Measurements from ENCODE around the gene CFAP126. TPM values are rescaled to one million over a fixed set of nuclear protein-coding genes. Genes with fewer than 3 reads are reported as not detected.
"Not testable (repeated sequence)": the region's sequence is repeated elsewhere in the genome, so short reads cannot be mapped to it uniquely, and the experiment has no call there.

Gene CFAP126
- total RNA-seq, 4 donors from 2014 or later = not detected

DNA sequence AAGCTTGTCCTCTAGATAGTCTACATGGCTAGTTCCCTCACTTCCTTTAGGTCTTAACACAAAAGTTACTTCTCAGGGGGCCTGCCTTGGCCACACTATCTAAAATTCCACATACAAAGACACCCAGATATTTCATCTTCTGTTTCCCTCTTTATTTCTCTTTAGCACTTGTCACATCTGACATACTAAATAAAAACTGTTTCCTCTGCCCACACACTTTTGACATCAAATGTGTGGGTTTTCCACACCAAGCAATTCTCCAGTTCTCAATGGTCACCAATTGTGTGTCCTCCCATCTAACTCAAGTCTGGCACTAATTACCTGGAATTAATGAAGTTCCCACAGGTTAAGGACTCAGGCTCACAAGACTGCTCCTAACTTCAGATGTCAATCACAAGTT lies 25.5 kb upstream of the CFAP126 start:
- no peak overlapping the region for H3K27ac ChIP-seq
- no peaks in the 10 kb centered on the region for H3K27me3 ChIP-seq
- DNase-seq = no peak
- H3K9me3 ChIP-seq = no peaks in the 10 kb centered on the region
- TF ChIP-seq POLR2A (IDR thresholded peaks at IDR 0.05) = no peak
- TF ChIP-seq, protein P1, sequence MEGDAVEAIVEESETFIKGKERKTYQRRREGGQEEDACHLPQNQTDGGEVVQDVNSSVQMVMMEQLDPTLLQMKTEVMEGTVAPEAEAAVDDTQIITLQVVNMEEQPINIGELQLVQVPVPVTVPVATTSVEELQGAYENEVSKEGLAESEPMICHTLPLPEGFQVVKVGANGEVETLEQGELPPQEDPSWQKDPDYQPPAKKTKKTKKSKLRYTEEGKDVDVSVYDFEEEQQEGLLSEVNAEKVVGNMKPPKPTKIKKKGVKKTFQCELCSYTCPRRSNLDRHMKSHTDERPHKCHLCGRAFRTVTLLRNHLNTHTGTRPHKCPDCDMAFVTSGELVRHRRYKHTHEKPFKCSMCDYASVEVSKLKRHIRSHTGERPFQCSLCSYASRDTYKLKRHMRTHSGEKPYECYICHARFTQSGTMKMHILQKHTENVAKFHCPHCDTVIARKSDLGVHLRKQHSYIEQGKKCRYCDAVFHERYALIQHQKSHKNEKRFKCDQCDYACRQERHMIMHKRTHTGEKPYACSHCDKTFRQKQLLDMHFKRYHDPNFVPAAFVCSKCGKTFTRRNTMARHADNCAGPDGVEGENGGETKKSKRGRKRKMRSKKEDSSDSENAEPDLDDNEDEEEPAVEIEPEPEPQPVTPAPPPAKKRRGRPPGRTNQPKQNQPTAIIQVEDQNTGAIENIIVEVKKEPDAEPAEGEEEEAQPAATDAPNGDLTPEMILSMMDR (IDR thresholded peaks at IDR 0.05) = no peak
- no peaks in the 10 kb centered on the region for H3K36me3 ChIP-seq
- intact Hi-C loops (cut with DNase I) = no loop called here
- H3K4me3 ChIP-seq = no peak overlapping the region
- H3K4me1 ChIP-seq = peaks cover 0 to 28% (median 8%) of the 10 kb centered on the region in 3 donors

GRCh38 chr1:161391611-161392010 lies 23.9 kb upstream of the CFAP126 start:
- DNase-seq = no peak
- WGBS, 2 donors = 88 to 93% methylated on average over 8 of the region's 8 CpGs
- H3K9me3 ChIP-seq = no peaks in the 10 kb centered on the region
- intact Hi-C loops (cut with DNase I) = no loop called here
- H3K36me3 ChIP-seq = no peaks in the 10 kb centered on the region
- H3K27me3 ChIP-seq = no peaks in the 10 kb centered on the region
- TF ChIP-seq, protein P1 (IDR thresholded peaks at IDR 0.05) = no peak
- no peak for TF ChIP-seq POLR2A (IDR thresholded peaks at IDR 0.05)
- H3K27ac ChIP-seq = no peak overlapping the region
- H3K4me1 ChIP-seq = peaks cover 0 to 26% (median 8%) of the 10 kb centered on the region in 3 donors
- no peak overlapping the region for H3K4me3 ChIP-seq

GRCh38 chr1:161391136-161391535 lies 23.5 kb upstream of the CFAP126 start:
- intact Hi-C loops (cut with DNase I); DNase-seq; H3K36me3 ChIP-seq; H3K9me3 ChIP-seq; H3K27me3 ChIP-seq: not testable (repeated sequence)
- Histone ChIP-seq H3K4me3 (peak overlapping the region in 1 of 4 donors; percentile 83), H3K27ac (peak overlapping the region in 1 of 4 donors; percentile 94), H3K4me1 (peaks cover 0 to 30% (median 8%) of the 10 kb centered on the region in 3 donors)
- 71 to 75% methylated on average over 6 to 7 of the region's 7 CpGs for WGBS, 2 donors

GRCh38 chr1:161390559-161390858 lies 22.8 kb upstream of the CFAP126 start:
- WGBS, 2 donors = 3 to 4% methylated on average over 9 to 12 of the region's 13 CpGs
- no peaks in the 10 kb centered on the region for H3K27me3 ChIP-seq
- H3K27ac ChIP-seq = peak overlapping the region; percentile 86 to 99 (median 96)
- H3K4me3 ChIP-seq = peak overlapping the region; percentile 51 to 83 (median 69)
- H3K36me3 ChIP-seq = no peaks in the 10 kb centered on the region
- H3K9me3 ChIP-seq = no peaks in the 10 kb centered on the region
- TF ChIP-seq, protein P1 (IDR thresholded peaks at IDR 0.05) = no peak
- TF ChIP-seq POLR2A (IDR thresholded peaks at IDR 0.05) = no peak
- intact Hi-C loops (cut with DNase I) = no loop called here
- DNase-seq = no peak
- peaks cover 0 to 37% (median 8%) of the 10 kb centered on the region in 3 donors for H3K4me1 ChIP-seq

- DNase-seq = peak; percentile 99
- intact Hi-C loops (cut with DNase I) = no loop called here
- Histone ChIP-seq H3K36me3 (no peaks in the 10 kb centered on the region), H3K4me3 (peak overlapping the region; percentile 51 to 83 (median 69)), H3K4me1 (peaks cover 0 to 40% (median 8%) of the 10 kb centered on the region in 3 donors), H3K27ac (peak overlapping the region; percentile 94 to 99 (median 96)), H3K9me3 (no peaks in the 10 kb centered on the region), H3K27me3 (no peaks in the 10 kb centered on the region)
- 0 to 2% methylated on average over 23 to 34 of the region's 79 CpGs for WGBS, 2 donors
- TF ChIP-seq, protein P1 (IDR thresholded peaks at IDR 0.05) = no peak
- TF ChIP-seq POLR2A (IDR thresholded peaks at IDR 0.05) = peak in 3 of 4 donors; percentile 78 to 89 (median 84)
Observed at GRCh38 chr1:161389691-161390558, 22.2 kb upstream of the CFAP126 start.

GRCh38 chr1:161389158-161389557 lies 21.5 kb upstream of the CFAP126 start:
- H3K36me3 ChIP-seq; DNase-seq; H3K27me3 ChIP-seq; intact Hi-C loops (cut with DNase I); H3K9me3 ChIP-seq: not testable (repeated sequence)
- Histone ChIP-seq H3K27ac (peak overlapping the region; percentile 93 to 99 (median 96)), H3K4me3 (peak overlapping the region; percentile 44 to 83 (median 69)), H3K4me1 (peaks cover 0 to 40% (median 8%) of the 10 kb centered on the region in 3 donors)
- WGBS, 2 donors = 43 to 60% methylated on average over 12 to 16 of the region's 16 CpGs
